ENCODE results near the gene PDE4A. TPM values are rescaled to one million over a fixed set of nuclear protein-coding genes. Genes with fewer than 3 reads are reported as not detected.

Gene PDE4A
- polyA plus RNA-seq, 2 of the 4 experiments (the other 2 are of a cell fraction), result 1.2 to 3.7 TPM

DNA sequence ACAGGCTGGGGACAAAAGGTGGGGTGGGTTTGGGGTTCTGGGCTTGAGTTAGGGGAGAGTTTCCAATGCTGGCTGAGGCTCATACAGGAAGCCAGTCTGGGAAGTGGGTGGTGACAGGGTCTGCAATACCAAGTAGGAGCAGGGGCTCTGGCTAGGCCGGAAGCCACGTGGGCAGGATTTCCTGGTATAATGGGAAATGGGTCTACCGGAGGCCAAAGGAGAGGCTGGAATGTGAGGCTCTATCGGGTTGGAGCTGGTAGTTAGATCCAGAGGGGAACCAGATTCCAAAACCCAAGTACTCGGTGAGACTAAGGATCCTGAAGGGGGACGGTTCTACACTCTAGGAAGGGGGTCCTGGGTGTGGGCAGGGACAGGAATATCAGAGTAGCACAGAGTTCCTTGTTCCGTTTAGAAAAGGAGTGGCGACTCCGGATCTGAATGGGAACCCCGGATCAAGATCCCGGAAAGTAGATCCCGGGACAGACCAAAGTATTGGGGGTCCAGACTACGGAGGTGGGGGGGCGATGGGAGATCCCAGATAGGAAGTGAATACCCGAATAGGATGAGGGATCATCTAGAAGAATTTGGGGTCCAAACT, 17.8 kb upstream of the PDE4A start:
- WGBS (ENCODE audit: missing lambda C conversion rate), result 0% methylated on average over 13 of the region's 15 CpGs
- ATAC-seq (0 out of 6 replicates have a peak, but pooled peaks of 1 of the 2 experiments have one; percentile 6), DNase-seq (ENCODE audit: low read depth in 1 of 2, low spot score in 1 of 2) (no peak), FAIRE-seq (no peak)
- ChIA-PET POLR2A (no interaction called here), CTCF (interaction anchor here (0.7 to 11.6 kb wide), 12 partner anchors 11 to 471 kb away, joined by 3 to 172 read pairs (median 4); no protein-coding TSS in a partner anchor)
- TF ChIP-seq CBX8 (IDR thresholded peaks at IDR 0.05), result no peak
- no peak for TF ChIP-seq SREBF2 (IDR thresholded peaks at IDR 0.05)
- TF ChIP-seq ESRRA (IDR thresholded peaks at IDR 0.05; ENCODE audit: borderline replicate concordance, low read length), result no peak
- no peak for TF ChIP-seq RCOR1 (IDR thresholded peaks at IDR 0.05; ENCODE audit: low read depth, low read length)
- no peak for TF ChIP-seq FOSB (CRISPR knock-in tag; IDR thresholded peaks at IDR 0.05)
- TF ChIP-seq, protein P1, sequence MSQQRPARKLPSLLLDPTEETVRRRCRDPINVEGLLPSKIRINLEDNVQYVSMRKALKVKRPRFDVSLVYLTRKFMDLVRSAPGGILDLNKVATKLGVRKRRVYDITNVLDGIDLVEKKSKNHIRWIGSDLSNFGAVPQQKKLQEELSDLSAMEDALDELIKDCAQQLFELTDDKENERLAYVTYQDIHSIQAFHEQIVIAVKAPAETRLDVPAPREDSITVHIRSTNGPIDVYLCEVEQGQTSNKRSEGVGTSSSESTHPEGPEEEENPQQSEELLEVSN (IDR thresholded peaks at IDR 0.05; ENCODE audit: borderline replicate concordance, low read depth), result no peak
- no peak for TF ChIP-seq MAFK (IDR thresholded peaks at IDR 0.05; ENCODE audit: partially characterized antibody)
- TF ChIP-seq, protein P2, sequence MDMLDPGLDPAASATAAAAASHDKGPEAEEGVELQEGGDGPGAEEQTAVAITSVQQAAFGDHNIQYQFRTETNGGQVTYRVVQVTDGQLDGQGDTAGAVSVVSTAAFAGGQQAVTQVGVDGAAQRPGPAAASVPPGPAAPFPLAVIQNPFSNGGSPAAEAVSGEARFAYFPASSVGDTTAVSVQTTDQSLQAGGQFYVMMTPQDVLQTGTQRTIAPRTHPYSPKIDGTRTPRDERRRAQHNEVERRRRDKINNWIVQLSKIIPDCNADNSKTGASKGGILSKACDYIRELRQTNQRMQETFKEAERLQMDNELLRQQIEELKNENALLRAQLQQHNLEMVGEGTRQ (IDR thresholded peaks at IDR 0.05), result peak; percentile 21; the same call in 1 of the 2 replicates
- TF ChIP-seq KDM5A (IDR thresholded peaks at IDR 0.05), result no peak
- no peak for TF ChIP-seq TFCP2L1 (CRISPR knock-in tag; IDR thresholded peaks at IDR 0.05)
- TF ChIP-seq, protein P3, sequence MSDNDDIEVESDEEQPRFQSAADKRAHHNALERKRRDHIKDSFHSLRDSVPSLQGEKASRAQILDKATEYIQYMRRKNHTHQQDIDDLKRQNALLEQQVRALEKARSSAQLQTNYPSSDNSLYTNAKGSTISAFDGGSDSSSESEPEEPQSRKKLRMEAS (IDR thresholded peaks at IDR 0.05), result peak; percentile 56; the same call in 1 of the 2 replicates
- no peak for TF ChIP-seq EHF (CRISPR knock-in tag; IDR thresholded peaks at IDR 0.05)
- no peak for TF ChIP-seq FOXS1 (CRISPR knock-in tag; IDR thresholded peaks at IDR 0.05)
- TF ChIP-seq NFE2L2 (conservative IDR thresholded peaks at IDR 0.05; ENCODE audit: low read length), result no peak
- peak overlapping the region; percentile 82 to 94 for H3K27ac ChIP-seq
- no peaks in the 10 kb centered on the region for H3K9me3 ChIP-seq
- H3K4me3 ChIP-seq, result peak overlapping the region; percentile 94
- peak overlapping the region; percentile 99 for H3K4me2 ChIP-seq
- H3K4me1 ChIP-seq, result peaks cover 23% of the 10 kb centered on the region

DNA sequence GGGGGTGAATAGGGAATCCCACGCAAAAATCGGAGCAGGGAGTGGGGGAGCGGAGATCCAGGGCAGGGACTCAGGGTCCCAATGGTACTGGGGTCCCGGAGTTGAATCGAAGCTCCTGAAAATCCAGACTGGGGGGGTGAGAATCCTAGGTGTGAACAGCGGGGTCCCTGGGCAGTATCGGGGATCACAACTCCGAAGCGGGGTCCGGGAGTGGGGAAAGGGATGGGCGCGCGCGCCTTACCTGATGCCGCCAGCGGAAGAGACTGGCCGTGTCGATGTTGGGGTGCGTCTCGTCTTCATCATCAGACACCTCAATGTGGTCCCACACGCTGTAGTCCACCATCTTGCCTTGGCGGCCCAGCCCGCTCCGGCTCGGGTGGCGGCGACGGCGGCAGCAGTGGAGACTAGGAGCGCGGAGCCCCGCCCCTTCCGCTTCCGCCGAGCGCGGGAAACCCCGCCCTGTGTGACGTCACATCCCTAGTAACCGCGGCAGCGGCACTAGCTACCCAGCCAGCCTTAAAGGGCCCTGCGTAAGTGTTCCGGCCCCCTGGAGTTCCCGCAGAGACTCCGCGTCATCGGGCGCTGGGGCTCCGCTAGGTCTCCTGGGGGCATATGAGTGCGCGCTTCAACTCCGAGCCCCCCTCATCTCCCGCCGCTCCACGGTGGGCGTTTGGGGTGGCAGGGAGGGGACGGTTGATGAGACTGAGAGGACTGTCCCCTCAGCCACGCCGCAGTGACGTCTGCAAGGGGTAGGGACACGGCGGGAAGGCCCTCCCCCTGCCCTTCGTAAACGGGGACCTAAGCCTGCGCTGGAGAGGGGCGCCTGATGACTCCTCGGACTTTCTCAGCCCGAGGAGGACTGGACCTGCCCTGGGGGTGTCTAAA, 17.0 kb upstream of the PDE4A start, which contains the start of gene CDC37:
Gene CDC37 (minus strand): TSS at position 406 of the 885 bp plus-strand sequence. CDS start 63 bp downstream, at position 343.
- CTCF ChIA-PET, result interaction anchor here (0.6 to 11.6 kb wide), 26 partner anchors 12 to 472 kb away, joined by 3 to 172 read pairs (median 4); partner anchors contain the start of genes PDE4A and TYK2
- DNase-seq (ENCODE audit: low read depth in 1 of 2, low spot score in 1 of 2) (peak; percentile 93 to 95), FAIRE-seq (no peak), ATAC-seq (peak; percentile 87 to 89)
- peak within 1 kb of the TSS; percentile 100 for H3K4me2 ChIP-seq
- H3K4me1 ChIP-seq, result peaks cover 23% of the 10 kb centered on the region
- peak within 1 kb of the TSS; percentile 94 for H3K4me3 ChIP-seq
- peak within 1 kb of the TSS; percentile 82 to 94 for H3K27ac ChIP-seq
- POLR2A ChIA-PET, result interaction anchor here (1.0 to 2.0 kb wide), 2 partner anchors 13 to 15 kb away, joined by 3 to 4 read pairs; no protein-coding TSS in a partner anchor
- no peaks in the 10 kb centered on the region for H3K9me3 ChIP-seq
- 1% methylated on average over 24 of the region's 69 CpGs for WGBS (ENCODE audit: missing lambda C conversion rate)
- TF ChIP-seq ZC3H11A (IDR thresholded peaks at IDR 0.05) (no peak), ZNF302 (CRISPR knock-in tag; IDR thresholded peaks at IDR 0.05) (no peak), JUN (IDR thresholded peaks at IDR 0.05) (peak in 1 of 2 experiments; percentile 28; a peak in 2 of 5 replicates), RNF2 (IDR thresholded peaks at IDR 0.05; ENCODE audit: borderline replicate concordance, low read depth) (no peak), CBX2 (IDR thresholded peaks at IDR 0.05; ENCODE audit: borderline replicate concordance, low read depth) (no peak), CHD2 (IDR thresholded peaks at IDR 0.05; ENCODE audit: low read length, partially characterized antibody) (no peak), NFE2L2 (conservative IDR thresholded peaks at IDR 0.05; ENCODE audit: low read length) (no peak), RCOR1 (IDR thresholded peaks at IDR 0.05; ENCODE audit: low read depth, low read length) (no peak), POLR2A (IDR thresholded peaks at IDR 0.05; ENCODE audit: low read length) (peak; percentile 89), TFCP2L1 (CRISPR knock-in tag; IDR thresholded peaks at IDR 0.05) (no peak), FOXS1 (CRISPR knock-in tag; IDR thresholded peaks at IDR 0.05) (no peak), MAZ (IDR thresholded peaks at IDR 0.05; ENCODE audit: borderline replicate concordance, low read depth, low read length) (no peak), HDAC2 (IDR thresholded peaks at IDR 0.05) (no peak), PHF8 (IDR thresholded peaks at IDR 0.05; ENCODE audit: borderline replicate concordance, low read depth) (peak; percentile 75), HEYL (CRISPR knock-in tag; IDR thresholded peaks at IDR 0.05) (no peak), JUNB (IDR thresholded peaks at IDR 0.05) (no peak)
- TF ChIP-seq, protein P4, sequence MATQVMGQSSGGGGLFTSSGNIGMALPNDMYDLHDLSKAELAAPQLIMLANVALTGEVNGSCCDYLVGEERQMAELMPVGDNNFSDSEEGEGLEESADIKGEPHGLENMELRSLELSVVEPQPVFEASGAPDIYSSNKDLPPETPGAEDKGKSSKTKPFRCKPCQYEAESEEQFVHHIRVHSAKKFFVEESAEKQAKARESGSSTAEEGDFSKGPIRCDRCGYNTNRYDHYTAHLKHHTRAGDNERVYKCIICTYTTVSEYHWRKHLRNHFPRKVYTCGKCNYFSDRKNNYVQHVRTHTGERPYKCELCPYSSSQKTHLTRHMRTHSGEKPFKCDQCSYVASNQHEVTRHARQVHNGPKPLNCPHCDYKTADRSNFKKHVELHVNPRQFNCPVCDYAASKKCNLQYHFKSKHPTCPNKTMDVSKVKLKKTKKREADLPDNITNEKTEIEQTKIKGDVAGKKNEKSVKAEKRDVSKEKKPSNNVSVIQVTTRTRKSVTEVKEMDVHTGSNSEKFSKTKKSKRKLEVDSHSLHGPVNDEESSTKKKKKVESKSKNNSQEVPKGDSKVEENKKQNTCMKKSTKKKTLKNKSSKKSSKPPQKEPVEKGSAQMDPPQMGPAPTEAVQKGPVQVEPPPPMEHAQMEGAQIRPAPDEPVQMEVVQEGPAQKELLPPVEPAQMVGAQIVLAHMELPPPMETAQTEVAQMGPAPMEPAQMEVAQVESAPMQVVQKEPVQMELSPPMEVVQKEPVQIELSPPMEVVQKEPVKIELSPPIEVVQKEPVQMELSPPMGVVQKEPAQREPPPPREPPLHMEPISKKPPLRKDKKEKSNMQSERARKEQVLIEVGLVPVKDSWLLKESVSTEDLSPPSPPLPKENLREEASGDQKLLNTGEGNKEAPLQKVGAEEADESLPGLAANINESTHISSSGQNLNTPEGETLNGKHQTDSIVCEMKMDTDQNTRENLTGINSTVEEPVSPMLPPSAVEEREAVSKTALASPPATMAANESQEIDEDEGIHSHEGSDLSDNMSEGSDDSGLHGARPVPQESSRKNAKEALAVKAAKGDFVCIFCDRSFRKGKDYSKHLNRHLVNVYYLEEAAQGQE (IDR thresholded peaks at IDR 0.05), result no peak
- TF ChIP-seq, protein P5, sequence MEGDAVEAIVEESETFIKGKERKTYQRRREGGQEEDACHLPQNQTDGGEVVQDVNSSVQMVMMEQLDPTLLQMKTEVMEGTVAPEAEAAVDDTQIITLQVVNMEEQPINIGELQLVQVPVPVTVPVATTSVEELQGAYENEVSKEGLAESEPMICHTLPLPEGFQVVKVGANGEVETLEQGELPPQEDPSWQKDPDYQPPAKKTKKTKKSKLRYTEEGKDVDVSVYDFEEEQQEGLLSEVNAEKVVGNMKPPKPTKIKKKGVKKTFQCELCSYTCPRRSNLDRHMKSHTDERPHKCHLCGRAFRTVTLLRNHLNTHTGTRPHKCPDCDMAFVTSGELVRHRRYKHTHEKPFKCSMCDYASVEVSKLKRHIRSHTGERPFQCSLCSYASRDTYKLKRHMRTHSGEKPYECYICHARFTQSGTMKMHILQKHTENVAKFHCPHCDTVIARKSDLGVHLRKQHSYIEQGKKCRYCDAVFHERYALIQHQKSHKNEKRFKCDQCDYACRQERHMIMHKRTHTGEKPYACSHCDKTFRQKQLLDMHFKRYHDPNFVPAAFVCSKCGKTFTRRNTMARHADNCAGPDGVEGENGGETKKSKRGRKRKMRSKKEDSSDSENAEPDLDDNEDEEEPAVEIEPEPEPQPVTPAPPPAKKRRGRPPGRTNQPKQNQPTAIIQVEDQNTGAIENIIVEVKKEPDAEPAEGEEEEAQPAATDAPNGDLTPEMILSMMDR (IDR thresholded peaks at IDR 0.05), result no peak
- TF ChIP-seq, protein P3 (IDR thresholded peaks at IDR 0.05), result peak; percentile 68

All from A549 (cell line).